GM19099 (cell line): Measurements from ENCODE around the gene IFFO2.

Experiments
- POLR2A ChIP-seq: IDR thresholded peaks from 3 replicates; pipeline ENCODE4 v1.6.1; 2011; ENCODE audit warnings: low read depth; ENCODE audit not compliant: insufficient read length; ENCODE audit errors: extremely low read depth

The IFFO2 gene

DNA sequence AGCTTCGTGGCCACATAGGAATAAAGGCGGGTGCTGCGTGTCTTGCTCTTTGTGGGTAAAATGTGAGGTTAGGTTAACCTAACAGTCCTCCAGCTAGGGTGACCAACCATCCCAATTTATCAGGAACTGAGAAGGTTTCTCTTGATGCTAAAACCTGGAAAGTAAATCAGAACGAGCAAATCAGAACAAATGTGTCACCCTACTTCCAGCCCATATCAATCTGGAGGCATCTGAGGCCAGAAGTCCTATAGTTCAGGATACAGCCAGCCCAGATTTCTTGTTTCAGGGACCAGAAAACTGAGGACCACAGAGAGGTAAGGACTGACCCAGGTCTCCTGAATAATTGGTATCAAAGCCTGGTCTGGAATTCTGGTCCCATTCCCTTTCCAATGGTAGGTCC, 3.1 kb upstream of the IFFO2 start:
- no peak for TF ChIP-seq POLR2A

DNA sequence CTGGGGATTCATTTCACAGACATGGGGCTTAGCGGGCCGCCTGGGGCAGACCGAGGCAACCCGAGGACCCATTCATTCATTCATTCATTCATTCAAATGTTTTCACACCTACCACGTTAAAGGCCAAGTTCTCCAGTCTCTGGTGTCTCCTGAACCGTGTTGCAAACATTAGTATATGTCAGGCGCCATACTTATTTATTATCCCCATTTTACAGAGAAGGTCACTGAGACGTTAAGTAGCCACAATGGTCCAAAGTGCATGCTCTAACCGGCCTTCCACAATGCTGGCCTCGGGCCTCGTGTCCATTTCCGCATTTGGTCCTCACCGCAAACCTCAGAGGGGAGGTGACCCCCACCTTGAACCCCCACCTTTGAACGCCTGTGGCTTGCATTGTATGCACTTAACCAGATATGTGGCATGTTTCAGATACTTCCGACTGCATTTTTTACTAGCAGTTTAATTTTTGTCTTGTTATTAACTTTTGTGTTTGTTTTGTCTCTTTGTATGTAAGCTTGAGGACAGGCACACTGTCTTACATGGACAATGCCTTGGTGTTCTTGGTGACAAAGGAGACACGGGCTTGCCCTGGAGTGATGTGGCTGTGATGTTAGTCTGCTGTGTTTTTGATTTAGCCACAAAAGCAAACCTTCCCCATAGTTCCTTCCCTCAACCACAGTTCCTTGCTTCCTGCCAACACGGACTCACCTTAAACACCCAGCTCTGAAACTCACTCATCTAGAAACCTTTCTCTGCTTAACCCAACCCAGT, 1.2 kb upstream of the IFFO2 start:
- TF ChIP-seq POLR2A = no peak

DNA sequence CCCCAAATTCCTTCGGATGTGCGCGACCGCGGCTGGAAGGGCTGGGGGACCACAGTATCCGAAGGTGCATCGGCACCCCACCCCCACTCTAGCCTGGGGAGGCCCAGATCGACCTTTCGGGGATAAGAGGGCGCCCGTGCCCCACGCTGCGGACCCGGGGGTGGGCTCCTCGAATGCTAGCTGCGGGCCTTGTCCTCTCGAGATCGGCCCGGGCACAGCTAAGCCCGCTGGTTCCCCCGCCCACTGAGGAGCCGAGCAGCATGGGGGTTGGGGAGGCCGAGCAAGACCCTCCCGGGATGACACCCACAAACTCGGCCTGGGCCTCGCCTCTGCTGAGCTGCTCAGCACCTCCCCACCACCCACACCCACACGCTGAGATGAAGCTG, 653 bp upstream of the IFFO2 start:
- no peak for TF ChIP-seq POLR2A

DNA sequence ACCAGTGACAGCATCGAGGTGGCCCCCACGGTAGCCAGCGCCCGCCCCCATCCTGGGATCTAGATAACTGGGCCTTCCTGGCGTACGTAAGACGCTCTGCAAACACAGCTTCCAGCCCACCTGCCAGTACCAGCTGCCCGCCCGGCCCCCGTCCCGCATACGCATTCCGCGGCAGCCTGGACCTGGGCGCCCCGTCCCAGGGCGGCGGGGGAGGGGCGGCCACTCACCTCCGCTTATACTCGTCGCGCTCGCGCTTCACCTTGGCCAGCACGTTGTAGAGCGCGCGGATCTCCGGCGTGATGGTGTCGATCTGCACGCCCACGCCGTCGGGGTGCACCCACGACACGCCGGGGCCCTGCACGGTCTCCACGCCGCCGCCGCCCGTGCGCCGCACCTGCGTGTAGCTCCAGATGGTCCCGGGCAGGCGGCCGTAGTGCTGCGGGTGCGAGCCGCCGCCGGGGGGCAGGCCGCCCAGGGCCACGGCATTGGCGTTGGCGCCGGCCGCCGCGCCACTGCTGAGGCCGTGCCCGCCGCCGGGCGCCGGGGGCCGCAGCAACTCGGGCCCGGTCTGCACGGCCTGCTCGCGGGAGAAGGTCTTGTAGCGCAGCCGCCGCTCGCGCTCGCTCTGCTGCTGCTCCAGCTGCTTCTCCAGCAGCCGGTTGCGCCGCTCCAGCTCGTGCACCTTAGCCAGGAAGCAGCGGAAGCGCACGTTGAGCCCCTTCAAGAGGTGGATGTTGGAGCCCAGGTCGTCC, 859 bp downstream of the IFFO2 start:
- TF ChIP-seq POLR2A = no peak

DNA sequence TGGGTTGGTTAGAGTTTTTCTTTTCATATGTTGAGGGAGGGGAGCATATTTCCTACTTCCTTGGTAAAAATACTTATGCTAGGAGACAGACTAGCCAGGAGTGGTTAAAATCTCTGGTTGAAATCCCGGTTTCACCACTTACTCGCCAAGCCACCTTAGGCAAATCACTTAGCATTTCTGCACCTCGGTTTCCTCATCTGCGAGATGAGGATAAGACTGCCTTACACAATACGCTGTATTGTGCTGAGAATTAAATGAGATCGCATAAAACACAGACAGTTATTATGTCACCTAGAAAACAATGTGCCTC, 1.4 kb downstream of the IFFO2 start:
- TF ChIP-seq POLR2A = no peak

DNA sequence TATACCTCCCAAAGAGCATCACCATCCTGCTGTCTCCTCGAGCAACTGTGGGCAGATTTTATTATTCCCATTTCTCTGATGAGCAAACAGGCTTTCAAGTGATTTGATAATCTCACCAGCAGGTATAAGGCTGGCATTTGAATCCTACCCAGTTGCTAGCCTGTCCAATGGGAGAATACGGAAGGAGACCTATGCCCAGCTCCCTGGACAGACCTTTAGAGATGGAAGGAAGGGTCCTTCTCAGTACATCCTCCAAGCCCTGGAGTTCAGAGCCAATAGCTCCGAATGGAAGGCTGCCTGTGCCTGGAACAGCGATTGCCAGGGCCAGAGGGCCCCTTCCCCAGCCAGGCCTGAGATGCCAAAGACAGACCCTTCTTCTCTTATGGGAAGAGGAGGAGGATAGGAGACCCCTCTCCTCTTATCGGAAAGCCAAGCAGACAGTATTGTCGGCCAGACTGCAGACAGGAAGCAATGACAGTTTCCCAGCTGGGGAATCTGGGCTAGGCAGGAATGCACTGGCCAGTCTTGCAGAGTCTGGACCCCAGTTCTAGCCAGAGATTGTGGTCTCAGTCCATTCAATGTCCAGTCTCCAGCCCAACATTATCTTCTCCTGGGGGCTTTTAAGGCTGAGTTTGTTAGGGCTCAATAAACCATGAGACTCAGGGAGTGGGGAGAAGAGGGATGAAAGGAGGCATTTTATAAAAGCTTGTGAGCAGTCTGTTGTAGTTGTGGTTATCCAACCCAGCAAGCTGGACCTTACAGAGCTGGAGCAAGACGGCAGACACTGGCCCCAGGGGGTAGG, 2.0 kb downstream of the IFFO2 start:
- TF ChIP-seq POLR2A = no peak

DNA sequence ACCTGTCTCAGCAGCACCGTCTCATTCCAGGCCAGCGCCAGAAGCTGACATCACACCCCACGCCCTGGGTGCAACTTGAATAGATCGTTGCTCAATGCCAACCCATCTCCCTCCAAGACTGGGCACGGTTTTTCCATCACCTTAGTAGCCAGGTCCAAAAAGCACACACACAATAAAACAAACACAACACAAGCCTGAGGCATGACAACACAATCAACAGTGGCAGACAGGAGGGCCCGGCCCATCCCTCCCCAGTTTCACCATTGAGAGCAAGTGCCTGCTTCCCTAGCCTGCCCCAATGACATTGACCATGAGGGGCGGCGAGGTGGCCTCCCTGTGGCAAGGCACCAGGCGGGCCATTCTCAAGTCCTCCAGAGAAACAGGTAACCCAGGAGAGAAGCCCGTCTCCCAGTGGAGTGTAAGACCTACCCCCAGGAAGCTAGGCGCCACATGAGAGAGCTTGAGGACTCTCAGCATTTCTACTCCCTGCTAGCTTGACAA, 2.7 kb downstream of the IFFO2 start:
- no peak for TF ChIP-seq POLR2A

DNA sequence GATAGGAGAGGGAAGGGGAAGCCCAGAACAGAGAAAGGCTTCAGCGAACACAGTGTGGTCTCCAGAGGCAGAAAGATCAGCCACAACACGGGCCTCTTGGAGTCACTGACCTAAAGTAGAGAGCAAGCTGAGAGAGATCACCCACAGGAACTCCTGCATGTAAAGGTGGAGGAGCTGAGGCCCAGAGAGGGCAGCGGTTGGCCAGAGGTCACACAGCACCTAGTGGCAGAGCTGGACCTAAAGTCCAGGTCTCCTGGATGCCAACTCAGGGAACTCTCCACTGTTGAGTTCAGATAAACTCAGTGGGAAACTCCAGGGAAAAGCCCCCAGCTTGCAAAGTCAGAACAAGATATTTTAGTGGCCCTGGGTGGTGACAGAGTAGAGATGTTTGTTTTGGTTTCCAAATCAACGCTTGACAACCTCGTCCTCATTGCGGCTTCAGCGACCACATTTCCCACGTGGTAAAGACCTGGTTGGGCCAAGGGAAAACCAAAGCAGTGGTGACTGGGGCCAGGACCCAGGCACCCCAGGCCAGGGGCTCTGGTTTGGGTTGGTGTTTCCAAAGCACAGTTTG, 4.6 kb downstream of the IFFO2 start:
- TF ChIP-seq POLR2A = no peak

DNA sequence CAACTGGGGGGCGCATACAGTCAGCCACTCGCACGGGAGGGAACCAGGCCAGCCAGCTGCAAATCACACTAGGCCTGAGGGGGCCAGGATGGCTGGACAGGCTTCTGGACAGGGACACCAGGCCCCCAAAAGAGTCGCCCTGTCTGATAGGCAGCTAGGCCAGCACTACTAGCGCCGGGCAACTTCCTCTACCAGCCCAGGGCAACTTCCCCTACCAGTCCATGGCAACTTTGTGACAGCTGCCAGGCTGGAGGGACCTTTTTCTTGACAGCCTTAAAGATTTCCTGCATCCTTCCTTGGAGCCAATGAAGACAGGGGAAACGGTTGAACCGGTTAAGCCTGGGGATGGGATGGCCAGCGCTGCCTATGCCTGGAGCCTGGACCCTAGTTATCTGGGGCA, 5.1 kb downstream of the IFFO2 start:
- no peak for TF ChIP-seq POLR2A

DNA sequence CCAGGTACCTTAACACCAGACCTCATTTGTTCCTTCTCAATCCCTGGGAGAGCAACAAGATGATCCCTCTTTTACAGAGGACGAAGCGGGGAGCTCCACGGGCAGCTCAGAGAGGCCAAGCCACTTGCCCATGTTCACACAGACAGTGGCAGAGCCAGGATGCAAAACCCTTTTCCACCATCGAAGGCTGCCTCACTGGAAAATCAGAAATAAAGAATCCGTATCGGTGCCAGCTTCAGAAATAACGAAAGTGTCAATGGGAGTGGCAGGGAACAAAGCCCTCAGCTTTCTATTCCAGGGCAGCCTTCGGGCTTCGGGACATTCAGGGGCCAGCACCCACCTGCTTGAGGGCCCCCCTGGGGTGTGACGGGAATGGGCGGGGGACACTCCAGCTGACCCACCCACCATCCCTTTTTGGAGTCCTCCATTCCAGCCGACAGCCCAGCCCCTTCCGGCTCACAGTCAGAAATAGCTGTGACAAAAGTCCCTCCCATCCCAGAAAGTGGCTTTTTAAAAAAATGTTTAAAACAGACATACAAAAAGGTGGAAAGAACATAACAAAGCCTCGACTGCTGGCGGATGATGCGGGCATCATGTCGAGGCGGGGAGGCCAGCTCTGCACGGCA, 6.0 kb downstream of the IFFO2 start:
- no peak for TF ChIP-seq POLR2A

DNA sequence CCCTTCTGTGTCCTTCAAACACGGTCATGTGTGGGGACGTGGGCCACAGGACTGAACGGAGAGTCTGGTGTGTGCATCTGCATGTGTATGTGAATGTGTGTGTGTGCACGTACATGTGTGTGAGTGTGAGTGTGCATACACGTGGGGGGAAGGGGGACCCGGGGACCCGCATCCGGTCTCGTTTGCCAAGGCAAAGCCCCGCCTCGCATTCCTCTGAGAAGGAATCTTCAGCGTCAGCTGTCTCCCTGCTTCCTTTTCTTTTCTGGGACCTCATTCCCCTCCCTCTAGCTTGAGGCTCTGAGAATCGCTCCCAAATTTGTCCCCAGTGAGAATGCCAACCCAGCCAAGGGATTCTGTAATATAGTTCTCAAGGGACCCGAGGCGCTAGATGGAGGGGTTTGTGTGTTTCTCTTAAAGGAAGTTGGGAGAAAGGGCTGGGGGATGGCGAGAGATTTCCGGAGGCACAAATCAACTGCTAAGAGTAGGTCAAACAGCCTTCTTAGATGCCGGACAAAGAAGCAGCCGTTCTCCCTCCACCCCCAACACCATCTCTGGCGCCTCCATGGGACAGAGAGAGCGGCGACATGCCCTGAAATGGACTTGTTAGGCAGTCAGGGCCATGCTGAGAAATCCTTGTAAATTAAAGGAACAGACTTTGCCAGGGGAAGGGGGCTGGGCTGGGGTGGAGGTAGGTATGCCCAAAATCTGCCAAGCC, 6.6 kb downstream of the IFFO2 start:
- no peak for TF ChIP-seq POLR2A

DNA sequence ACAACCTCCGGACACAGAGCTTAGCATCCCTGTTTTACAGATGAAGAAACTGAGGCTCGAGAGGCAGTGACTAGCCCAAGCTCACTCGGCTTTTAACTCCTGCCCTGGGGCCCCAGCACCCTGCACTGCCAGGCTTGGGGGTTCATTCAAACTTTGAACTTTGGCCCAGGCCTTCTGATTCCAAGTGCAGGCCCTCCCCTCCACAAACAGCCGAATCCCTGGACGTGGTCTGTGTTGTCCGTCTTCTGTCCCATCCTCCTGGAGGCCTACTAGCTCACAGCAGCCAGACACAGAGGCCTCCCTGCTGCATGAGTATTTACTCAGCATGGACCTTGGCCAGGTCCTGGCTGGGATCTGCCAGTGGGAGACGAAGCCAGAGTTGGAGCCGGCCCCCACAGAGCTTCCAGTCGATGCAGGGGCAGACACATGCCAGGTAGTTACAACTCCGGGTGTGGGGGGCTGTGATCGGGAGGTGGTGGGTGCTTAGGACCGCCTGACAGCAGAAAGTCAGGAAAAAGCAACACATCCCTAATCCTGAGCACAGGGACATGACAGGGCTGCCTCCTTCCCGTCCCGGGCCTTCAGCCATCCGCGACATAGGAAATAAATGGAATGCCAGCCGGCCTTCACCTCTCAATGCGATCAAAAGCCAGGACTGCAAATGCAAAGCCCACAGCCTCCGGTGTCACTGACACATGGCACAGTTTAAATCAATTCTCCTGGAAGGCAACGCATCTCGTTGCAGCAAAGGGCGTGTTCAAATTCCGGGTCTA, 7.4 kb downstream of the IFFO2 start:
- no peak for TF ChIP-seq POLR2A

DNA sequence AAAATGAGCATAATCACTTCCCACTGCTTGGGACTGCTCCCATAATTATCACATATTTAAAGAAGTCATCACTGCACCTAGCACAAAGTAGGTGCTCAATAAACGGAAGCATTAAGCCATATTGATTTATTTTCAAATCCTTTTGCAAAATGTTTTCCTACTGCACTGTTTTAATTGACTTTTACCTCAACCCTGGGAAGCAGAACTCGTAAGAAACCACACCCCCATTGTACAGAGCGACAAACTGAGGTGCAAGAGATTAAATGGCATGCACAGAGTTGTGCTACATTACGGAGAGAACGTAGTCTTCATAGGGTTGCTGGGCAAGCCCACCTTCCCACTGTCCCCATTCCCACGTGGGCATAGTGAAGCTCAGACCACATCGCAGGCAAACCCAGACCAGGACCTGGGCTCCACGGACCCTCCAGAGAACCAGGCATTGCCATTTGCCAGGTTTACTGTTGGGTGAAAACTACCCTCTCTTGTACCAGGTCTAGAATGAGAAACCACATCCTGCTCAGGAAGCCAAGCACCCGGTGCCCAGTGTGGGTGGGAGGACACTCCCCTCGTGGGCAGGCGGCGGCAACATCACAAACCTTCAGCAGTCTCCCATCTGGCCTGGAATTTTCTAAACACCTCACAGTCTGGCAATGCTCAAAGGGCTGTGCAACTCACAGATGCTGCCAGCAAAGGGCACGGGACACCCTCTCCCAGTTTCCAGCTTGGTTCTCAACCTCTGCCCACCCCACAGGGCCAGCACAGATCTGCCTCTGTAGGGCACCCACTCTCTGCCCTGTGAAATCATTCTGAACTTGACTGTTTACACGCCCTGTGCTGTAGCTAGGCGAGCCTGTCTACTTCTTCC, 8.2 kb downstream of the IFFO2 start:
- TF ChIP-seq POLR2A = no peak

DNA sequence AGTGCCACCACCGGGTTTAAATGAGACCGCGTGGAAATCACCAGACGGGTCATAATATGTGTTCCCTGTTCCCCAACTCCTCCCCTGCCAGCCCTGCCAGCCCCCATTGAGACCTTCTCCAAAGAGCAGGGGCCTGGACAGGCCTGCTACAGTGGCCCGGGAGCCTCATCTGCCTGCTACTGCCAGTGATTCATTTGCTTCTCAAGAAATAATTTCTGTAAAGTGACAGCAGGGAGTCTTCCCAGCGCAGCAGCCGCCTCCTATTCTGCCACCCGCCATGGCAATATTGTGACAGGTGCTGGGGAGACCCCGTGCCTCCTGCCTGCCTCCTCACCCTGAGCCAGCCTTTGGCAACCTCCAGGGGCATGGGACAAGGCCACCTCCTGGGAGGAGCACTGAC, 8.9 kb downstream of the IFFO2 start:
- TF ChIP-seq POLR2A = no peak
